Common myeloid progenitor, CD34-positive (primary cell): ENCODE measurements around the gene KHDC1.
"Not testable (repeated sequence)": the region's sequence is repeated elsewhere in the genome, so short reads cannot be mapped to it uniquely, and the experiment has no call there.

Experiments used
- CTCF ChIA-PET: fragments of 350-600 bp; sonication (Branson Sonifier 250); formaldehyde crosslinking; loops from one replicate; lab custom pipeline; 2021; ENCODE audit warnings: antibody characterized with exemption; lab: Charles Lee
- POLR2A ChIA-PET: fragments of 350-600 bp; sonication (Branson Sonifier 250); formaldehyde crosslinking; loops from one replicate; lab custom pipeline; 2021; ENCODE audit warnings: antibody characterized with exemption; lab: Charles Lee
- DNase-seq, 3 donors: peaks; one replicate each; pipeline versions ENCODE4 v3.0.0 to v3.0.0-alpha.2; 2013
- H3K27ac ChIP-seq, 2 experiments: 1 replicate in 1 of 2; 2 replicates in 1 of 2; pipeline ENCODE4 v1.7.0; 2013; ENCODE audit warnings: inconsistent platforms in 2 of 2, low read length in 2 of 2, mild to moderate bottlenecking in 2 of 2, low read depth in 1 of 2, moderate library complexity in 1 of 2; ENCODE audit not compliant: severe bottlenecking in 2 of 2, insufficient read depth in 1 of 2, poor library complexity in 1 of 2
- H3K27me3 ChIP-seq, 5 experiments: replicated peaks in 2 of 5; 1 replicate in 3 of 5; 2 replicates in 2 of 5; pipeline versions ENCODE4 v1.6.1 to v1.7.0; 2013; ENCODE audit warnings: low read length in 4 of 5, mild to moderate bottlenecking in 2 of 5, moderate library complexity in 2 of 5, inconsistent platforms in 1 of 5; ENCODE audit not compliant: insufficient read depth in 5 of 5, control insufficient read depth in 4 of 5
- H3K36me3 ChIP-seq, 4 experiments: 1 replicate in 2 of 4; 2 replicates in 2 of 4; pipeline versions ENCODE4 v1.6.1 to v1.7.0; 2013; ENCODE audit warnings: low read length in 3 of 4, control low read depth in 1 of 4, mild to moderate bottlenecking in 1 of 4; ENCODE audit not compliant: control insufficient read depth in 4 of 4, insufficient read depth in 4 of 4
- H3K4me1 ChIP-seq, 4 experiments: 1 replicate in 3 of 4; 2 replicates in 1 of 4; pipeline versions ENCODE4 v1.6.1 to v1.7.1; 2013; ENCODE audit warnings: low read length in 3 of 4, mild to moderate bottlenecking in 3 of 4, control low read depth in 1 of 4, inconsistent platforms in 1 of 4, moderate library complexity in 1 of 4; ENCODE audit not compliant: control insufficient read depth in 4 of 4, insufficient read depth in 4 of 4; ENCODE audit errors: control extremely low read depth in 1 of 4
- H3K4me3 ChIP-seq, 7 experiments: 1 replicate in 4 of 7; 2 replicates in 3 of 7; pipeline versions ENCODE4 v1.5.1 to v1.7.0; 2013; ENCODE audit warnings: mild to moderate bottlenecking in 7 of 7, low read length in 6 of 7, moderate library complexity in 6 of 7, inconsistent platforms in 2 of 7, low read depth in 2 of 7, control low read depth in 1 of 7; ENCODE audit not compliant: insufficient read depth in 4 of 7, control insufficient read depth in 1 of 7; ENCODE audit errors: extremely low read depth in 1 of 7
- H3K9me3 ChIP-seq, 5 experiments: 1 replicate in 4 of 5; 2 replicates in 1 of 5; pipeline versions ENCODE4 v1.6.1 to v1.7.1; 2013; ENCODE audit warnings: low read length in 4 of 5, mild to moderate bottlenecking in 2 of 5, inconsistent platforms in 1 of 5, low read depth in 1 of 5, moderate library complexity in 1 of 5; ENCODE audit not compliant: control insufficient read depth in 4 of 5, insufficient read depth in 2 of 5; ENCODE audit errors: control extremely low read depth in 1 of 5
- WGBS: methylation state at CpG from one replicate; pipeline ENCODE4 v1.1.5; 2013; ENCODE audit not compliant: insufficient coverage; 5-methylcytosine and 5-hydroxymethylcytosine counted together

The KHDC1 gene

DNA sequence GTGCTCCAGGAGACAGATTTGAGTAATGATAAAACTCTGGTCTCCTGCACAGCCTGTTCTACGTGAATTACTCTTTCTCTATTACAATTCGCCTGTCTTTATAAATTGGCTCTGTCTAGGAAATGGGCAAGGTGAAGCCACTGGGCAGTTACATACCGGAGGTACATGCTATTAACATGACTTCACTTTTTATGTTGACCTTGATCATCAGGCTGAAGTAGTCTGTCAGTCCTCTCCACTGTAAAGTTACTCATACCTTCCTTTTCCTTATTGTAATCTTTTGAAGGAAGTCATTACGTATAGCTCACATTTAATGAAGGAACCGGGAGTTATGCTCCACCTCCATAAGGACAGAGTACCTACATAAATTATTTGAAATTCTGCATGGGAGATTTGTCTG is 19.9 kb upstream of the KHDC1 start:
- Histone ChIP-seq H3K36me3 (peaks cover 0 to 4% (median under 1%) of the 10 kb centered on the region in 4 experiments), H3K27ac (no peak overlapping the region), H3K27me3 (no peaks in the 10 kb centered on the region), H3K4me1 (no peaks in the 10 kb centered on the region), H3K9me3 (no peaks in the 10 kb centered on the region), H3K4me3 (no peak overlapping the region)
- ChIA-PET POLR2A (no interaction called here), CTCF (interaction anchor here (2.2 kb wide), 1 partner anchor 45 kb away, joined by 13 read pairs; no protein-coding TSS in a partner anchor)
- 100% methylated on average over 2 of the region's 5 CpGs for WGBS
- DNase-seq, result no peak

DNA sequence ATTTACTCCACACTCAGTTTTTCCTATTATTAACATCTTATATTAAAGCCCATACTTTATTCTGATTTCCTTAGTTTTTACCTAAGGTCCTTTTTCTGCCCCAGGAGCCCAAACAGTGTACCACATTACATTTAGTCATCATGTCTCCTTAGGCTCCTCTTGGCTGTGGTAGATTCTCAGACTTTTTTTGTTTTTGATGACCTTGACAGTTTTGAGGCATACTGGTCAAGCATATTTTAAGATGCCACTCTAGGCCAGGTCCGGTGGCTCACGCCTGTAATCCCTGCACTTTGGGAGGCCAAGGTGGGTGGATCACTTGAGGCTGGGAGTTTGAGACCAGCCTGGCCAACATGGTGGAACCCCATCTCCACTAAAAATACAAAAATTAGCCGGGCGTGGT is 18.7 kb upstream of the KHDC1 start:
- DNase-seq, H3K4me3 ChIP-seq, POLR2A ChIA-PET, H3K27me3 ChIP-seq, H3K4me1 ChIP-seq, H3K9me3 ChIP-seq, H3K36me3 ChIP-seq, H3K27ac ChIP-seq: not testable (repeated sequence)
- WGBS, result 94% methylated on average over 2 of the region's 4 CpGs
- CTCF ChIA-PET, result interaction anchor here (2.2 kb wide), 1 partner anchor 46 kb away, joined by 13 read pairs; no protein-coding TSS in a partner anchor

DNA sequence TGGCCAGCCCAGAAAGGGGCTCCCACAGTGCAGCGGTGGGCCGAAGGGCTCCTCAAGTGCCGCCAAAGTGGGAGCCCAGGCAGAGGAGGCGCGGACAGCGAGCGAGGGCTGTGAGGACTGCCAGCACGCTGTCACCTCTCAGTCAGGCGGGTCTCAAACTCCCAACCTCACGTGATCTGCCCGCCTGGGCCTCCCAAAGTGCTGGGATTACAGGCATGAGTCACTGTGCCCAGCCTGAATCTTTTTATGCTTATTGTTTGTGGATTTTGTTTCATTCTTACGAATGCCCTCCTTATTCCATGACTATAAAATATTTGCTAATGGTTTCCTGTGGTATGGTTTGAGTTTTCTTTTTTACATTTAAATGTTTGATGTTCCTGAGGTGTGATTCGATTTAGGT is 6.3 kb upstream of the KHDC1 start:
- H3K4me1 ChIP-seq, CTCF ChIA-PET, POLR2A ChIA-PET, H3K9me3 ChIP-seq, H3K4me3 ChIP-seq, DNase-seq, H3K27ac ChIP-seq, H3K27me3 ChIP-seq: not testable (repeated sequence)
- H3K36me3 ChIP-seq, result peaks cover 0 to 18% (median 4%) of the 10 kb centered on the region in 4 experiments
- 99% methylated on average over 7 of the region's 13 CpGs for WGBS

DNA sequence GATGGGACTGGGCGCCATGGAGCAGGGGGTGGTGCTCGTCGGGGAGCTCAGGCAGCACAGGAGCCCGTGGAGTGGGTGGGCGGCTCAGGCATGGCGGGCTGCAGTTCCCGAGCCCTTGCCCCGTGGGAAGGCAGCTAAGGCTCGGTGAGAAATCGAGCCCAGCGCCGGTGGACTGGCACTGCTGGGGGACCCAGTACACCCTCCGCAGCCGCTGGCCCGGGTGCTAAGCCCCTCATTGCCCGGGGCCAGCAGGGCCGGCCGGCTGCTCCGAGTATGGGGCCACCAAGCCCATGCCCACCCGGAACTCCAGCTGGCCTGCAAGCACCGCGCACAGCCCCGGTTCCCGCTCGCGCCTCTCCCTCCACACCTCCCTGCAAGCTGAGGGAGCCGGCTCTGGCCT is 5.9 kb upstream of the KHDC1 start:
- WGBS, result 100% methylated on average over 7 of the region's 27 CpGs

DNA sequence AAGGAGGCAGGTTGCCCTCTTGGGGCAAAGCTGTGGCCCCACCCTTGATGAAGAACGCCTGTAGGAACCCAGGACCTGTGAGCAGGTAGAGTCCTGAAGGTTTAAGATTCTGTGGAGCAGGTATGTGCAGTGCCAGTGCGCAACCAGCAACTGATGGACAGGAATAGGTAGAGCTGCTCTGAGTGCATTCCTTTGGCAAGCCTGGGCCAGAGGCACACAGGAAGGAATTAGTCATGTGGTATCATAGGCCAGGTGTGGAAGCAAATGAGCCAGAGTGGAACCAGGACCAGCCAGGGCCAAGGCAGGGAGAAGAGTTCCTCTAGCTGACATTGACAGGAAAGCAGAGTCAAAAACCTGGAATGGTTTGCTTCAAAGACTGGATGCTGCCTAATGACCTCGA is 1.4 kb upstream of the KHDC1 start:
- Histone ChIP-seq H3K27ac (no peak overlapping the region), H3K9me3 (no peaks in the 10 kb centered on the region), H3K36me3 (peaks cover 0 to 5% (median 0%) of the 10 kb centered on the region in 4 experiments), H3K4me1 (peaks cover 3 to 16% (median 15%) of the 10 kb centered on the region in 4 experiments), H3K27me3 (no peaks in the 10 kb centered on the region), H3K4me3 (no peak overlapping the region)
- CTCF ChIA-PET, result interaction anchor here (1.4 kb wide), 1 partner anchor 45 kb away, joined by 3 read pairs; no protein-coding TSS in a partner anchor
- DNase-seq, result no peak
- WGBS, result 100% methylated on average over 2 of the region's 3 CpGs
- POLR2A ChIA-PET, result interaction anchor here (0.8 kb wide), 1 partner anchor 12 kb away, joined by 3 read pairs; no protein-coding TSS in a partner anchor

More for the DNA sequence above, 5.9 kb upstream of the KHDC1 start:
- DNase-seq, H3K27ac ChIP-seq, H3K9me3 ChIP-seq, H3K4me3 ChIP-seq, H3K27me3 ChIP-seq, POLR2A ChIA-PET, H3K4me1 ChIP-seq: not testable (repeated sequence)
- peaks cover 0 to 16% (median 3%) of the 10 kb centered on the region in 4 experiments for H3K36me3 ChIP-seq
- CTCF ChIA-PET, result interaction anchor here (0.9 kb wide), 1 partner anchor 17 kb away, joined by 3 read pairs; no protein-coding TSS in a partner anchor

DNA sequence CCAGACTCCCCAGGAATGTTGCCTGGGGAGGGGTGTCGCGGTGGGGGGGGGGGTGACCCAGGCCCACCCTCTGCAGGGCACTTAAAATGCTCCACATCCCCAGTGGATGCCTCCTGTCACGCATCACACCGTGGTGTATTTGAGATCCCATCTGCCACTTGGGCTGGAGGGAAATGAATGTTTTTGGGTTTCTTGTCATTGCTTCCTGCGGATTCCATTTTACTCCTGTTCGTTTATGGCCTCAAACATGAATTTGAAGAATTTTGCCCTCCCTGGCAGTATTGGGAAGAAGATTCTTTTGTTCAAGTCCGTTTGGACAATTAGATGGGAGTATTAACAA is 544 bp upstream of the KHDC1 start:
- Histone ChIP-seq H3K27ac (peak overlapping the region in 1 of 2 experiments; percentile 26), H3K4me3 (peak overlapping the region; percentile 44 to 95 (median 74)), H3K9me3 (no peaks in the 10 kb centered on the region), H3K4me1 (peaks cover 3 to 16% (median 15%) of the 10 kb centered on the region in 4 experiments), H3K27me3 (no peaks in the 10 kb centered on the region), H3K36me3 (peaks cover 0 to 3% (median 0%) of the 10 kb centered on the region in 4 experiments)
- ChIA-PET POLR2A (interaction anchor here (0.7 to 1.3 kb wide), 2 partner anchors 16 to 21 kb away, joined by 3 read pairs; no protein-coding TSS in a partner anchor), CTCF (interaction anchor here (1.4 kb wide), 1 partner anchor 46 kb away, joined by 3 read pairs; no protein-coding TSS in a partner anchor)
- WGBS, result 25% methylated on average over 4 of the region's 7 CpGs
- peak in 2 of 3 donors; percentile 38 to 60 for DNase-seq

DNA sequence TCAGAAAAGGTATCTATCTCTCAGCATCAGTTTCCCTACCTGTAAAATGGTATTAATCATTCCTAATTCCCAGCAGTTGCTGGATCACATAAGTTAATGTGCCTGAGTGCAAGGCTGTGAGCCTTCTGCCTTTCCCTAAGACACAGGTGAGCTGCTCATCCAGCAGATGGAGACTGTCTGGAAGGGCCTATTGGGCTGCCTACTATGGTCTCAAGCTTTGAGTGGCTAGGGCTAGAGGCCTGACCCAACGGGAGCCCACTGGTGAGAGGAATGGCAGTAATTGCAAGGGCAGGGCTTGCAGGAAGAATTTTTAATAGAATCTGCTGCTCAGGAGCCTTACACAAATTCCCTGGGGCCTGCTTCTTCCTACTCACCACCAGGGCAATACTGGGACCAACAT is 4.3 kb downstream of the KHDC1 start:
- no CpG with 5 or more reads among the region's 1 CpG for WGBS
- POLR2A ChIA-PET, result no interaction called here
- no peaks in the 10 kb centered on the region for H3K9me3 ChIP-seq
- H3K27ac ChIP-seq, result no peak overlapping the region
- no peak overlapping the region for H3K4me3 ChIP-seq
- H3K27me3 ChIP-seq, result no peaks in the 10 kb centered on the region
- H3K4me1 ChIP-seq, result peaks cover 3 to 12% (median 7%) of the 10 kb centered on the region in 4 experiments
- CTCF ChIA-PET, result interaction anchor here (1.4 kb wide), 1 partner anchor 27 kb away, joined by 4 read pairs; no protein-coding TSS in a partner anchor
- peak in 2 of 3 donors; percentile 8 to 16 for DNase-seq
- H3K36me3 ChIP-seq, result no peaks in the 10 kb centered on the region
